Smooth muscle cell of the pulmonary artery (primary cell): Measurements from ENCODE around the gene PRDM12. TPM values are rescaled to one million over a fixed set of nuclear protein-coding genes. Genes with fewer than 3 reads are reported as not detected.

Source experiments
- total RNA-seq: library from RNA; depleted of rRNA; stranded (reverse); fragments of >200 nt; gene quantifications from 2 replicates; pipeline ENCODE4 v1.2.3, GENCODE V29; 2014

Gene PRDM12
- not detected in 2 replicates for total RNA-seq

DNA sequence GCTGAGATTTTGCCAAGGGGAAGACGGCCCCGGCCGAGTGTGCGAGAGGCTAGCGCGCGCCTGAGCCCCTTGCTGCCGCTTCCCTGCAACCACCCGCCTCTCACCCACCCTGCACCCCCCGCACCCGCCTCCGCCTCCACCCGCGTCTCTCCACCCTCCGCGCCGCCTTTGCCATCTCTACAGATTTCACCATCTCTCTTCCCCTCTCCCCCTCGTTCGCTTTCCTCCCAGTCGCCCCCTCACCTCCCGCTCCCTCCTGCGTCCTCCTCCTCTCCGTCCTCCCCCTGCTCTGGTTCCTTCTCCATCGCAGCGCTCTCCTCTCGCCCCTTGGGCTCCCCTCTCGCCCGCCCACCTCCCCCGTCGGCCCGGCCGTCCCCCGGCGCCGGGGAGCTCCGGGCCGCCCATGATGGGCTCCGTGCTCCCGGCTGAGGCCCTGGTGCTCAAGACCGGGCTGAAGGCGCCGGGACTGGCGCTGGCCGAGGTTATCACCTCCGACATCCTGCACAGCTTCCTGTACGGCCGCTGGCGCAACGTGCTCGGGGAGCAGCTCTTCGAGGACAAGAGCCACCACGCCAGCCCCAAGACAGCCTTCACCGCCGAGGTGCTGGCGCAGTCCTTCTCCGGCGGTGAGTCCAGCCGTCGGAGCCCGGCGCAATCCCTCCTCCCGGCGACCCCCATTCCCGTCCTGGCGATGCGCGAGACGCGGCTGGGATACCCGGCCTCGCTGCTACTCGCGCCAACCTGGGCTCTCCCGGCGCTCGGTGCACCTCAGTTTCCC is at the start of gene PRDM12:
Gene PRDM12, plus strand, starts transcription at position 344 of the 778 bp plus-strand sequence. Its CDS starts 60 bp downstream, at position 404.

GRCh38 chr9:130693426-130694191 is 29.2 kb downstream of the PRDM12 start, which contains the start of gene EXOSC2:
TSS of gene EXOSC2 (plus strand) at chr9:130693780. CDS start at chr9:130693792, 12 bp downstream.

Other genes with a start within 250 kb of the PRDM12 start
- gene ASS1, start 219.6 kb upstream of the PRDM12 start, total RNA-seq: 86.8 and 138 TPM in 2 replicates
- 40.1 and 46.2 TPM in 2 replicates for gene FUBP3, start 85.0 kb upstream of the PRDM12 start, total RNA-seq
- 22.1 and 25.5 TPM in 2 replicates for gene EXOSC2, start 29.2 kb downstream of the PRDM12 start, total RNA-seq
- 100 and 105 TPM in 2 replicates for gene ABL1, start 170.7 kb downstream of the PRDM12 start, total RNA-seq
- not detected in 2 replicates for gene QRFP, start 232.2 kb downstream of the PRDM12 start, total RNA-seq